GM12891 (cell line): ENCODE data around the gene PAPPA2.

Experiments
- POLR2A ChIP-seq: IDR thresholded peaks from 2 replicates; pipeline ENCODE4 v1.6.1; 2011; ENCODE audit warnings: low read depth, low read length, control low read depth
- POLR2AphosphoS5 ChIP-seq: IDR thresholded peaks from 2 replicates; pipeline ENCODE4 v1.6.1; 2011; ENCODE audit warnings: low read depth, low read length, control low read depth
- TAF1 ChIP-seq: IDR thresholded peaks from 2 replicates; pipeline ENCODE4 v1.6.1; 2011; ENCODE audit warnings: low read depth, low read length, control low read depth

- TF ChIP-seq POLR2AphosphoS5 (no peak), TAF1 (no peak), POLR2A (no peak)
These were observed 140.7 kb downstream of the PAPPA2 start for GRCh38 chr1:176603696-176604095.
